ENCODE measurements around the gene HTT. TPM values are rescaled to one million over a fixed set of nuclear protein-coding genes. Genes with fewer than 3 reads are reported as not detected.
A peak's percentile ranks its signal among the peaks of the same experiment; 100 is the strongest.

The HTT gene
- total and polyA plus RNA-seq, 2 of the 8 experiments (the other 6 are each of a cell fraction or from before 2014, with no cell fraction given): 24.0 to 71.0 TPM

DNA sequence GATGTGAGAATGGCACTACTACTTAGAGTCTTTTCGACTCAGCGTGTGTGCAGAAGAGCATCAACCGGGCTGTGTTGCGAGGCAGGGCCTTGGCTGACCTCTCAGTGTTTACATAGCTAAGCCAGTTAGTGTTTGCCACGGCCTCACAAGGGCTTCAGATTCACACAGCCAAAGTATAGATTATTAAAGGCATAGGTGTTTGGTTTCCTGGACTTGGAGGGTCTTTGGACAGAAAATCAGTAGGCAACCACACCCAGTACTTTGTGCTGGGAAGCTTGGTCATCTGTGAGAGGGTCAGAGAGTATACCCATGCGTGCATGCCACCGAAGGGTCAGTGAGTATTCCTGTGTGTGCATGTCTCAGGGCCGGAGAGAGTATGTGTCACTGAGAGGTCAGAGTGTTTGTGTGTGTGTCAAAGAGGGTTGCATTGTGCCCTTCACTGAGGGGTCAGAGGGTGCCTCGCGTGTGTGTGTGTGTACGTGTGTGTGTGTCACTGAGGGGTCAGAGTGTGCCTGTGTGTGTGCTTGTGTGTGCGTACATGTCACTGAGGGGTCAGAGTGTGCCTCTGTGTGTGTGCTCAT lies 104.7 kb downstream of the HTT start:
- Histone ChIP-seq H3K4me2 (ENCODE audit: insufficient read depth in 1 of 2, low read depth in 2 of 2, low read length in 2 of 2) (no peak overlapping the region), H2AFZ (ENCODE audit: low read length) (no peak overlapping the region), H3K79me2 (ENCODE audit: control insufficient read depth in 1 of 2, insufficient read depth in 2 of 2, low read length in 2 of 2) (no peaks in the 10 kb centered on the region), H2BK12ac (ENCODE audit: low read depth, low read length) (no peak overlapping the region), H4K5ac (ENCODE audit: insufficient read length, low read depth, low read length) (no peak overlapping the region), H3K79me1 (ENCODE audit: low read depth, low read length) (peaks cover 2% of the 10 kb centered on the region; the same call in 1 of the 2 replicates), H3K23me2 (ENCODE audit: low read depth, low read length) (no peaks in the 10 kb centered on the region; the same call in 1 of the 2 replicates), H4K91ac (replicated peaks; ENCODE audit: insufficient read length, low read length) (no peak overlapping the region), H3K27ac (ENCODE audit: low read depth, low read length) (no peak overlapping the region), H3K4ac (replicated peaks; ENCODE audit: insufficient read length, low read depth, low read length) (no peak overlapping the region), H4K20me1 (replicated peaks in 1 of 2; ENCODE audit: control insufficient read depth in 1 of 2, insufficient read depth in 2 of 2, low read length in 2 of 2) (peaks cover 0 to 3% of the 10 kb centered on the region in 2 experiments), H3K56ac (replicated peaks; ENCODE audit: insufficient read length, low read depth, low read length) (no peak overlapping the region), H2BK15ac (ENCODE audit: low read length) (no peak overlapping the region), H3K9ac (replicated peaks in 1 of 4; ENCODE audit: extremely low read depth in 1 of 4, low read depth in 3 of 4, low read length in 3 of 4) (no peak overlapping the region), H2BK120ac (replicated peaks; ENCODE audit: low read depth, low read length) (no peak overlapping the region), H3K36me3 (ENCODE audit: control insufficient read depth in 2 of 4, insufficient read depth in 4 of 4, low read length in 3 of 4) (peaks cover 12 to 57% (median 53%) of the 10 kb centered on the region in 4 experiments), H2BK20ac (ENCODE audit: low read length) (no peak overlapping the region), H3K18ac (ENCODE audit: extremely low read depth, low read length) (no peak overlapping the region), H3K4me3 (ENCODE audit: extremely low read depth in 1 of 4, insufficient read depth in 2 of 4, low read depth in 3 of 4, low read length in 4 of 4) (no peak overlapping the region), H2BK5ac (ENCODE audit: low read depth, low read length) (peak overlapping the region; percentile 75), H3K14ac (ENCODE audit: insufficient read length) (no peak overlapping the region), H4K8ac (ENCODE audit: extremely low read depth, insufficient read depth, low read length) (no peak overlapping the region), H3K4me1 (replicated peaks in 1 of 4; ENCODE audit: control insufficient read depth in 3 of 4, insufficient read depth in 4 of 4, low read length in 3 of 4) (no peaks in the 10 kb centered on the region), H3K9me3 (ENCODE audit: insufficient read depth in 2 of 2, low read depth in 1 of 2, low read length in 1 of 2) (no peaks in the 10 kb centered on the region), H2AK5ac (ENCODE audit: low read depth, low read length) (no peak overlapping the region), H3K27me3 (replicated peaks in 1 of 4; ENCODE audit: control insufficient read depth in 3 of 4, extremely low read depth in 1 of 4, insufficient read depth in 3 of 4, low read length in 3 of 4) (no peaks in the 10 kb centered on the region), H3K23ac (ENCODE audit: insufficient read length) (no peak overlapping the region)
- DNase-seq (ENCODE audit: low read depth in 1 of 2, low spot score in 2 of 2) (no peak), FAIRE-seq (no peak)
- WGBS, 2 experiments (ENCODE audit: extremely low coverage in 1 of 2, insufficient coverage in 1 of 2, insufficient read length in 1 of 2, insufficient replicate concordance in 2 of 2, low coverage in 1 of 2, low lambda C conversion rate in 2 of 2, missing lambda C conversion rate in 1 of 2): 90% methylated on average over 12 of the region's 12 CpGs; no CpG with 5 or more reads in 1 of the 2 experiments
- ChIA-PET POLR2A (ENCODE audit: partially characterized antibody) (no interaction called here), CTCF (ENCODE audit: partially characterized antibody) (no interaction called here)
- TF ChIP-seq RXRA (IDR thresholded peaks at IDR 0.05; ENCODE audit: insufficient read depth, low read depth, low read length) (no peak), TEAD4 (IDR thresholded peaks at IDR 0.05; ENCODE audit: low read depth, low read length) (no peak), BRCA1 (IDR thresholded peaks at IDR 0.05; ENCODE audit: low read depth, low read length) (no peak), BACH1 (IDR thresholded peaks at IDR 0.05; ENCODE audit: low read length) (no peak), SRF (IDR thresholded peaks at IDR 0.05; ENCODE audit: low read depth, low read length) (no peak), CHD1 (IDR thresholded peaks at IDR 0.05; ENCODE audit: low read depth, low read length) (no peak), ASH2L (IDR thresholded peaks at IDR 0.05; ENCODE audit: low read length) (no peak), JUND (IDR thresholded peaks at IDR 0.05; ENCODE audit: low read length) (no peak), CBX5 (IDR thresholded peaks at IDR 0.05; ENCODE audit: low read depth, low read length) (no peak), POLR2A (IDR thresholded peaks at IDR 0.05; ENCODE audit: control extremely low read depth in 1 of 2, low read depth in 2 of 2, low read length in 2 of 2) (no peak), NANOG (IDR thresholded peaks at IDR 0.05; ENCODE audit: insufficient read depth, low read depth, low read length, poor library complexity, severe bottlenecking) (no peak), GABPA (IDR thresholded peaks at IDR 0.05; ENCODE audit: borderline replicate concordance, insufficient read depth, low read length) (no peak)
- TF ChIP-seq, protein P1, sequence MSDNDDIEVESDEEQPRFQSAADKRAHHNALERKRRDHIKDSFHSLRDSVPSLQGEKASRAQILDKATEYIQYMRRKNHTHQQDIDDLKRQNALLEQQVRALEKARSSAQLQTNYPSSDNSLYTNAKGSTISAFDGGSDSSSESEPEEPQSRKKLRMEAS (IDR thresholded peaks at IDR 0.05): no peak
- TF ChIP-seq, protein P2, sequence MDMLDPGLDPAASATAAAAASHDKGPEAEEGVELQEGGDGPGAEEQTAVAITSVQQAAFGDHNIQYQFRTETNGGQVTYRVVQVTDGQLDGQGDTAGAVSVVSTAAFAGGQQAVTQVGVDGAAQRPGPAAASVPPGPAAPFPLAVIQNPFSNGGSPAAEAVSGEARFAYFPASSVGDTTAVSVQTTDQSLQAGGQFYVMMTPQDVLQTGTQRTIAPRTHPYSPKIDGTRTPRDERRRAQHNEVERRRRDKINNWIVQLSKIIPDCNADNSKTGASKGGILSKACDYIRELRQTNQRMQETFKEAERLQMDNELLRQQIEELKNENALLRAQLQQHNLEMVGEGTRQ (IDR thresholded peaks at IDR 0.05; ENCODE audit: low read length): no peak
